Mucosa of rectum (tissue), 2 donors: Measurements from ENCODE around the gene ELAVL1.
"Not testable (repeated sequence)": the region's sequence is repeated elsewhere in the genome, so short reads cannot be mapped to it uniquely, and the experiment has no call there.

Source experiments
- H3K27ac ChIP-seq, 2 donors: one replicate each; pipeline ENCODE4 v1.7.0; 2013; ENCODE audit warnings: inconsistent platforms in 2 of 2, low read depth in 2 of 2, low read length in 2 of 2
- H3K27me3 ChIP-seq, 2 donors: one replicate each; pipeline ENCODE4 v1.7.0; 2013; ENCODE audit warnings: low read length in 2 of 2; ENCODE audit not compliant: control insufficient read depth in 2 of 2, insufficient read depth in 2 of 2
- H3K36me3 ChIP-seq, 2 donors: one replicate each; pipeline ENCODE4 v1.7.0; 2013; ENCODE audit warnings: low read length in 2 of 2; ENCODE audit not compliant: control insufficient read depth in 2 of 2, insufficient read depth in 2 of 2
- H3K4me1 ChIP-seq, 2 donors: one replicate each; pipeline ENCODE4 v1.7.0; 2013; ENCODE audit warnings: low read length in 2 of 2, mild to moderate bottlenecking in 1 of 2; ENCODE audit not compliant: control insufficient read depth in 2 of 2, insufficient read depth in 2 of 2
- H3K4me3 ChIP-seq, 2 donors: one replicate each; pipeline ENCODE4 v1.7.0; 2013; ENCODE audit warnings: low read length in 2 of 2
- H3K9ac ChIP-seq, 2 donors: one replicate each; pipeline ENCODE4 v1.7.0; 2013; ENCODE audit warnings: low read length in 2 of 2, low read depth in 1 of 2, mild to moderate bottlenecking in 1 of 2
- H3K9me3 ChIP-seq, 2 donors: one replicate each; pipeline ENCODE4 v1.7.0; 2013; ENCODE audit warnings: low read length in 2 of 2; ENCODE audit not compliant: control insufficient read depth in 2 of 2
- donor health status: healthy.
- donor health status: Normal muscosa, but diverticular disease.

The ELAVL1 gene

GRCh38 chr19:7940841-7941240 is 64.6 kb downstream of the ELAVL1 start:
- H3K27me3 ChIP-seq, result no peaks in the 10 kb centered on the region
- H3K4me3 ChIP-seq, result no peak overlapping the region
- no peak overlapping the region for H3K27ac ChIP-seq
- H3K4me1 ChIP-seq, result peaks cover 7 to 12% of the 10 kb centered on the region in 2 donors
- H3K9ac ChIP-seq, result no peak overlapping the region
- H3K9me3 ChIP-seq, result no peaks in the 10 kb centered on the region
- H3K36me3 ChIP-seq, result peaks cover 20 to 28% of the 10 kb centered on the region in 2 donors

- no peaks in the 10 kb centered on the region for H3K27me3 ChIP-seq
- H3K36me3 ChIP-seq, result peaks cover 48 to 58% of the 10 kb centered on the region in 2 donors
- H3K4me1 ChIP-seq, result peaks cover 0 to 4% of the 10 kb centered on the region in 2 donors
- H3K4me3 ChIP-seq, result no peak overlapping the region
- no peaks in the 10 kb centered on the region for H3K9me3 ChIP-seq
- no peak overlapping the region for H3K9ac ChIP-seq
- H3K27ac ChIP-seq, result no peak overlapping the region
These were observed 70.7 kb downstream of the ELAVL1 start for GRCh38 chr19:7934766-7935165.

- H3K4me3 ChIP-seq, result no peak overlapping the region
- peaks cover 48 to 57% of the 10 kb centered on the region in 2 donors for H3K36me3 ChIP-seq
- H3K9ac ChIP-seq, result no peak overlapping the region
These were observed 71.4 kb downstream of the ELAVL1 start for GRCh38 chr19:7933828-7934725.

GRCh38 chr19:7933411-7933810 is 72.0 kb downstream of the ELAVL1 start:
- Histone ChIP-seq H3K9ac (no peak overlapping the region), H3K36me3 (peaks cover 48 to 53% of the 10 kb centered on the region in 2 donors), H3K4me1 (peaks cover 0 to 7% of the 10 kb centered on the region in 2 donors), H3K4me3 (no peak overlapping the region), H3K27ac (no peak overlapping the region), H3K9me3 (no peaks in the 10 kb centered on the region), H3K27me3 (no peaks in the 10 kb centered on the region)

More at GRCh38 chr19:7933828-7934725, 71.4 kb downstream of the ELAVL1 start:
- no peak overlapping the region for H3K27ac ChIP-seq
- H3K9me3 ChIP-seq, result no peaks in the 10 kb centered on the region
- H3K4me1 ChIP-seq, result peaks cover 0 to 5% of the 10 kb centered on the region in 2 donors
- no peaks in the 10 kb centered on the region for H3K27me3 ChIP-seq

GRCh38 chr19:7932930-7933300 is 72.5 kb downstream of the ELAVL1 start:
- Histone ChIP-seq H3K9ac (no peak overlapping the region), H3K4me1 (peaks cover 0 to 7% of the 10 kb centered on the region in 2 donors), H3K27ac (no peak overlapping the region), H3K4me3 (no peak overlapping the region), H3K9me3 (no peaks in the 10 kb centered on the region), H3K36me3 (peaks cover 47 to 53% of the 10 kb centered on the region in 2 donors), H3K27me3 (no peaks in the 10 kb centered on the region)

GRCh38 chr19:7932276-7932929 is 73.0 kb downstream of the ELAVL1 start:
- H3K36me3 ChIP-seq, result peaks cover 43 to 51% of the 10 kb centered on the region in 2 donors
- H3K4me3 ChIP-seq, result no peak overlapping the region
- no peaks in the 10 kb centered on the region for H3K9me3 ChIP-seq
- H3K4me1 ChIP-seq, result peaks cover 0 to 7% of the 10 kb centered on the region in 2 donors
- H3K9ac ChIP-seq, result no peak overlapping the region
- H3K27ac ChIP-seq, result no peak overlapping the region
- no peaks in the 10 kb centered on the region for H3K27me3 ChIP-seq

- peak overlapping the region in 1 of 2 donors; percentile 16 for H3K27ac ChIP-seq
- no peak overlapping the region for H3K4me3 ChIP-seq
- peaks cover 40 to 44% of the 10 kb centered on the region in 2 donors for H3K36me3 ChIP-seq
- no peaks in the 10 kb centered on the region for H3K9me3 ChIP-seq
- H3K27me3 ChIP-seq, result no peaks in the 10 kb centered on the region
- H3K4me1 ChIP-seq, result peaks cover 0 to 8% of the 10 kb centered on the region in 2 donors
- no peak overlapping the region for H3K9ac ChIP-seq
These were observed 74.0 kb downstream of the ELAVL1 start for GRCh38 chr19:7931221-7932061.

- H3K27me3 ChIP-seq, result no peaks in the 10 kb centered on the region
- H3K9me3 ChIP-seq, result no peaks in the 10 kb centered on the region
- peak overlapping the region in 1 of 2 donors; percentile 16 for H3K27ac ChIP-seq
- H3K4me1 ChIP-seq, result peaks cover 2 to 12% of the 10 kb centered on the region in 2 donors
- H3K36me3 ChIP-seq, result peaks cover 40% of the 10 kb centered on the region in 2 donors
- no peak overlapping the region for H3K9ac ChIP-seq
- no peak overlapping the region for H3K4me3 ChIP-seq
These were observed 74.7 kb downstream of the ELAVL1 start for GRCh38 chr19:7930765-7931164.

GRCh38 chr19:7930030-7930429 is 75.4 kb downstream of the ELAVL1 start:
- not testable (repeated sequence) for H3K9ac ChIP-seq, H3K27me3 ChIP-seq, H3K4me3 ChIP-seq, H3K27ac ChIP-seq, H3K9me3 ChIP-seq
- Histone ChIP-seq H3K36me3 (peaks cover 35 to 36% of the 10 kb centered on the region in 2 donors), H3K4me1 (peaks cover 2 to 14% of the 10 kb centered on the region in 2 donors)
